ACC112 (cell line): ENCODE measurements around the gene FIS1.
"Not testable (repeated sequence)": the region's sequence is repeated elsewhere in the genome, so short reads cannot be mapped to it uniquely, and the experiment has no call there.

Source experiments
- H2AFZ ChIP-seq: fragments of 200-600 bp; sonication (generic); one replicate; pipeline ENCODE4 v1.6.0; 2017; ENCODE audit warnings: antibody characterized with exemption, low read length; ENCODE audit not compliant: unreplicated experiment
- H3K27ac ChIP-seq: fragments of 200-600 bp; sonication (generic); 2 replicates; pipeline ENCODE4 v1.5.1; 2014; ENCODE audit warnings: low read depth, mild to moderate bottlenecking, antibody characterized with exemption, low read length, moderate library complexity
- H3K27me3 ChIP-seq: fragments of 200-600 bp; sonication (generic); 2 replicates; pipeline ENCODE4 v1.6.1; 2014; ENCODE audit warnings: mild to moderate bottlenecking, antibody characterized with exemption, low read length, moderate library complexity, mixed read lengths; ENCODE audit not compliant: insufficient read depth
- H3K36me3 ChIP-seq: fragments of 200-600 bp; sonication (generic); 2 replicates; pipeline ENCODE4 v1.6.1; 2016; ENCODE audit warnings: mild to moderate bottlenecking, antibody characterized with exemption, low read length, moderate library complexity, mixed read lengths; ENCODE audit not compliant: insufficient read depth
- H3K4me1 ChIP-seq: fragments of 200-600 bp; sonication (generic); one replicate; pipeline ENCODE4 v1.6.1; 2016; ENCODE audit warnings: low read length, mixed read lengths; ENCODE audit not compliant: insufficient read depth, unreplicated experiment, control insufficient read depth
- H3K4me3 ChIP-seq: fragments of 200-600 bp; sonication (generic); 2 replicates; pipeline ENCODE4 v1.5.1; 2014; ENCODE audit warnings: mild to moderate bottlenecking, low read depth, low read length
- H3K79me2 ChIP-seq: fragments of 200-600 bp; sonication (generic); one replicate; pipeline ENCODE4 v1.6.0; 2016; ENCODE audit warnings: low read length; ENCODE audit not compliant: control insufficient read depth, unreplicated experiment, insufficient read depth

FIS1 gene

DNA sequence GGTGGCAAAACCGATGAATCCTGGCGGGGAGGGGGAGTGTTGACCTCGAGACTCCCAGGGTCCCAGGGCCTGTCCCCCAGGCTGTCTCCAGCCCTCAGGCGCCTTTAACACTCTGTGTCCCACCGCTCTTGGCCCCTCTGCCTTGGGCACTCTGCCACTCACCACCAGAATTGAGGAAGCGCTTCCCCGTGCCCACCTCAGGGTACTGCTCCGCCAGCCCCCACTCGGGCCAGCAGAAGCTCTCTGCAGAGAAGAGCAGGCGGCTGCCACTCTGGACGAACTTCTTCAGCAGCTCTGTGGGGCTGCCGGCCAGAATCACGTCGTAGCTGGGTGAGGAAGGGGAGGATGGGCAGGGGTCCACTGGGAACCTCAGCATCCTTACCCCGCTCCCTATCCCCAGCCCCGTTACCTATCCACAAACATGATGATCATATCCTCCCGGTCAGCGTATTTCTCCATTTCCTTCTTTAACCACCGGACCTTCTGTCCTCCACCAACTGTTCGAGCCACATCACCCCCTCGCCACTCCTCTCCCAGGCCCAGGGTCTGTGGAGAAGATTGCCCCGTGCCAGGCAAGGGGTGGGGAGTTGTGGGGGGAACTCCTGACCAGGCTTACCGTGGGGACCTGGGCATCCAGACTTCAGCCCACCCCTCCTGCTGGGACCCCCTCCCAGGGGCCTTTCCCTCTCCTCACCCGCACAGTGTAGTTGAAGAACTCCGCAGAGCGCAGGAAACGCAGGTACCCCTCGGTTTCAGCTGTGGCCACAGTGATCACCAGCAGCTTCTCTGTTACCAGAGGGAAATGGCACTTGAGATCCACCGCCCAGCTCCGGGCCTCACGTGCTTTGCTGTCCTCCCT lies 28.7 kb downstream of the FIS1 start:
- H3K36me3 ChIP-seq, result 0 out of 2 replicates have a peak, but pooled peaks cover 3% of the 10 kb centered on the region
- H2AFZ ChIP-seq, result no peak overlapping the region

DNA sequence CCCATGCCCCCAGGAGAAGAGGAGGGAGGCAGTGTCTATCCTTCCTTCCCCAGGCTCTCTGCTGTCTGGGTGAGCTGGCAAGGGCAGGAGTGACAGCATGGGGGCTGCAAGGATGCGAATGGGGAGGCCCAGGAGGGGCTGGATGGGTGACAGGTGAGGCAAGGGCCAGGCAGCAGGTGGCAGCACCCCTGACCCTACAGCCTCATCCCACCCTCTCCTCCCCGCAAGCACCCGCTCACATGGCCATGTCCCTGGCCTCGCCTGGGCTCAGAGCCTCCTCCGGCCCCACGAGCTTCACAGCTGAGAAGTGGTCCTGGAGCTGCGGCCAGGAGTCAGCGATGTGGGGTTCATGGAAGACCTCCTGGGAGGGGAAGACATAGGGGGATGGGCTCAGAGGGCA lies 32.9 kb downstream of the FIS1 start:
- H3K27ac ChIP-seq, result no peak overlapping the region
- peaks cover 5% of the 10 kb centered on the region; the same call in 1 of the 2 replicates for H3K36me3 ChIP-seq
- no peak overlapping the region for H2AFZ ChIP-seq
- H3K4me3 ChIP-seq, result no peak overlapping the region
- H3K4me1 ChIP-seq, result peaks cover 8% of the 10 kb centered on the region
- peaks cover 22% of the 10 kb centered on the region for H3K79me2 ChIP-seq
- no peaks in the 10 kb centered on the region for H3K27me3 ChIP-seq

More for the DNA sequence above, 28.7 kb downstream of the FIS1 start:
- peaks cover 52% of the 10 kb centered on the region for H3K79me2 ChIP-seq
- peak overlapping the region; percentile 95 for H3K4me3 ChIP-seq
- no peaks in the 10 kb centered on the region for H3K27me3 ChIP-seq
- H3K27ac ChIP-seq, result no peak overlapping the region
- H3K4me1 ChIP-seq, result peaks cover 8% of the 10 kb centered on the region

DNA sequence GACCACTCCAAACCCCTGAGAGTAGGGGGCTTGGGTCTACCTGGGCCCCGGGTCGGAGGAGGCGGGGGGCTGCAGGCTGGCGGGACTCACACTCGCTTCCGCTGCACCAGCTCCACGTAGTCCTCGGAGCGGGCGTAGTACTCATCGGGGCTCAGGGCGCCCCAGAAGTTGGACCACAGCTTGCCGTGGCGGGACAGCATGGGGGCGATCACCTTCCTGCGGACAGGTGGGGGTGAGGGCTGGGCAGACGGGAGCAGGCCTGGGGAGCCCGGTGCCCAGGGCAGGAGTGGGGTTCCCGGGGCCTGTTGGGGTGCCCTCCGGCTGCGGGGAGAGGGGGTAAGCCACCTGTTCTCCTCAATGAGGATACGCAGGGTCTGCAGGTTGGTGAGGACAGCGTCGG lies 33.4 kb downstream of the FIS1 start:
- no peak overlapping the region for H3K27ac ChIP-seq
- H2AFZ ChIP-seq, result no peak overlapping the region
- H3K36me3 ChIP-seq, result peaks cover 5% of the 10 kb centered on the region; the same call in 1 of the 2 replicates
- H3K4me3 ChIP-seq, result no peak overlapping the region
- peaks cover 17% of the 10 kb centered on the region for H3K79me2 ChIP-seq
- peaks cover 8% of the 10 kb centered on the region for H3K4me1 ChIP-seq
- no peaks in the 10 kb centered on the region for H3K27me3 ChIP-seq

DNA sequence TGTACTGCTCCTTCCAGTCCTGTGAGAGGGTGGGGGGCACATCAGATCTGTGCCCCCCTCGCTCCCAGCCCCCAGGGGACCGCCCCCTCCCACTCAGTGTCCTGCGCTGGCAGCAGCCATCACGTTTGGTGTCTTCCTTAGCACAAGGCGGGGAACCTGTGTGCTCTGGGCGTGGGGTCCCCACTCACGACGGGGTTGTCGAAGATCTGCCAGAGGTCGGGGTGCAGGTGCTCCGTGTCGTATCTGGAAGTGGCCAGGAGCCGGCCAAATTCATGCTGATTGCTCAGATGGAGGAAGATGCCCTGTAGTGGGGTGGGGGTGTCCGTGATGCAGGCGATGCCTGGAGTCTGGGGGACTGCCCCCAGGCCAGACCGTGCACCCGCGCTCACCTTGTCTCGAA lies 34.7 kb downstream of the FIS1 start:
- H3K79me2 ChIP-seq, result peaks cover 4% of the 10 kb centered on the region
- peaks cover 5% of the 10 kb centered on the region; the same call in 1 of the 2 replicates for H3K36me3 ChIP-seq
- H3K27ac ChIP-seq, result no peak overlapping the region
- no peak overlapping the region for H3K4me3 ChIP-seq
- H3K4me1 ChIP-seq, result no peaks in the 10 kb centered on the region
- no peaks in the 10 kb centered on the region for H3K27me3 ChIP-seq
- no peak overlapping the region for H2AFZ ChIP-seq

DNA sequence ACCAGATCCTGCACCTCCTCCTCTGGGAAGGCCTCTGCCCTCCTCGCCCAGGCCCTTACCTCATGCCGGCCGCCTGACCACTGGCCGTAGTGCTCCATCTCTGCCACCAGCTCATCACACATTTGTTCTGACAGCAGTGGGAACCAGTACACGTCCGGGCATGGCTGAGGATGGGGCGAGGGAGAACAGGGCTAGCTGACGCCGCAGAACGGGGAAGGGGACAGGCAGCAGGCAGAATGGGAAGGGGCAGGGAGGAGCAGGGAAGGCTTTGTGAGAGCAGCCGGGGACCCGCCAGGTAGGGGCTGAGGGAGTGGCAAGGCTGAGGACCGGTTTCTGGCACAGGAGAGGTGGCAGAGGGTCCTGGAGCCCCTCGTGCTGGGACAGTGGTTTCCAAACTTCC lies 36.1 kb downstream of the FIS1 start:
- no peaks in the 10 kb centered on the region for H3K79me2 ChIP-seq
- H3K4me1 ChIP-seq, result no peaks in the 10 kb centered on the region
- H3K27ac ChIP-seq, result no peak overlapping the region
- peaks cover 2% of the 10 kb centered on the region; the same call in 1 of the 2 replicates for H3K36me3 ChIP-seq
- H3K4me3 ChIP-seq, result no peak overlapping the region
- H3K27me3 ChIP-seq, result no peaks in the 10 kb centered on the region
- H2AFZ ChIP-seq, result no peak overlapping the region

DNA sequence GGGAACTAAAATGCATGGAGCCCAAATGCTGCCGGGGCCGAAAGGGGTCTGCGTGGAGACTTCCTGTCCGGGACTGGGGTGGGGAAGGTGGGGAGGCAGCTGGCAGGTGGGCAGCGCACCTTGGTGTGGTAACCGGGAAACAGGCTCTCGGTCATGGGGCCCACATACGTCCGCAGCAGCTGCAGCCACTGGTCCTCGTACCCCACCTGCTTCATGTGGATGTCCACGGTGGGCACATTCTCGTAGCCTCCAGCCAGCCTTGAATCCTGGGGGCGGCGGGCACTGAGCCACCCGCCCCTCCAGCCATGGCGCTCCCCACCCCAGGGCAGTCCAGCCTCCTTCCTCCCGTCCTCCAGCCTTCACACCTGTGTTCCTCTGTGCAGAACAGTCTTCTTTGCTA lies 37.4 kb downstream of the FIS1 start:
- H3K36me3 ChIP-seq, result peaks cover 2% of the 10 kb centered on the region; the same call in 1 of the 2 replicates
- H2AFZ ChIP-seq, result no peak overlapping the region
- H3K4me1 ChIP-seq, result no peaks in the 10 kb centered on the region
- no peaks in the 10 kb centered on the region for H3K79me2 ChIP-seq
- no peak overlapping the region for H3K4me3 ChIP-seq
- H3K27ac ChIP-seq, result no peak overlapping the region
- H3K27me3 ChIP-seq, result peaks cover 4% of the 10 kb centered on the region; the same call in 1 of the 2 replicates

DNA sequence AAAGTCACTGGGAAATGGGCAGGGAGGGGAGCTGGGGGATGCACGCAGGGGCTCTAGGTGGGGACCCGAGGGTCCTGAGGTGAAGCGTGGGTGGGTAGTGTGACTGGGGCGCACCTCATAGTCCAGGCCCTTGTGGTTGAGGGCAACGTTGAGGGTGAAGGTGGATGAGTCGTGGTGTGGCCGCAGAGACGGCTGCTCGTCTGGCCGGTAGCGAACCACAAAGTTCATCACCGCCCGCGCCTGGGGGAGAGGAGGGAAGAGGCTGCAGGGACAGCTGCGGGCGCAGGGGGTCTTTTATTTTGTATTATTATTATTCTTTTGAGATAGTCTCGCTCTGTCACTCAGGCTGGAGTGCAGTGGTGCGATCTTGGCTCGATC lies 38.2 kb downstream of the FIS1 start:
- no peak overlapping the region for H3K27ac ChIP-seq
- no peak overlapping the region for H3K4me3 ChIP-seq
- no peaks in the 10 kb centered on the region for H3K79me2 ChIP-seq
- peaks cover 12% of the 10 kb centered on the region for H3K27me3 ChIP-seq
- peaks cover 2% of the 10 kb centered on the region; the same call in 1 of the 2 replicates for H3K36me3 ChIP-seq
- H2AFZ ChIP-seq, result no peak overlapping the region
- peaks cover 6% of the 10 kb centered on the region for H3K4me1 ChIP-seq

DNA sequence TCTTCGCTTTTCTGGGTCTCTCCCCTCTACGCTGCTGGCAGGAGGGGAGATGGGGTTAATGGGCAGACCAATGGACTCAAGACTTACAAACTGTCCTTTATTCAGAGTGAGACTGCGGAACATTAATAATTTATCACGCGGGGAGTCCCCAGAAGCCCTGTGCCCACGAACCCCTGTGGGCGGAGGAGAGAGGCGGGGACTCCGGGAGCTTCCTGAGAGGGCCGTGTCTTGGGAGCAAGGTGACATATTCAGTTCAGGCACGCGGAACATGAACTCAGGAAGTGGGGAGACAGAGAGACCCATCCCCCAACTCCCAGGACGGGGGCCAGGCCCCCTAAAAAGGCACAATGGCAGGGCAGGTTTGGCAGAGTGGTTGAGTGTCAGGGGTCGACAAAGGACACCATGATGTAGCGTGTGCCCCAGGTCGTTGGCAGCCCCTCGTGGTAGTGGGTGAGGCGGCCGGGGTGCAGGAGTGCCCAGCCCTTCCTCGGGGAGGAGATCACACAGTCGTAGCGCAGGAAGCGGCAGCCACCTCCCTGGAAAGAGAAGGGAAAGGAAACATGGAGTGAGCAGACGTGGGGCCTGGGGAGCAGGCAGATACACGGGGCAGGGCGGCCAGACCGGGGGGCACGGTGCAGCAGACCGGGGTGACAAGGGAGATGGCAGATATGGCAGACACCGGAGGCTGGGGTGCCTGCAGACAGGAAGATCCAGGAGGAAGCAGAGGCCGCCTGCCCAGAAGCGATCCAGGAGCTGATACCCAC lies 38.8 kb downstream of the FIS1 start:
- H3K27me3 ChIP-seq, result peaks cover 17% of the 10 kb centered on the region

DNA sequence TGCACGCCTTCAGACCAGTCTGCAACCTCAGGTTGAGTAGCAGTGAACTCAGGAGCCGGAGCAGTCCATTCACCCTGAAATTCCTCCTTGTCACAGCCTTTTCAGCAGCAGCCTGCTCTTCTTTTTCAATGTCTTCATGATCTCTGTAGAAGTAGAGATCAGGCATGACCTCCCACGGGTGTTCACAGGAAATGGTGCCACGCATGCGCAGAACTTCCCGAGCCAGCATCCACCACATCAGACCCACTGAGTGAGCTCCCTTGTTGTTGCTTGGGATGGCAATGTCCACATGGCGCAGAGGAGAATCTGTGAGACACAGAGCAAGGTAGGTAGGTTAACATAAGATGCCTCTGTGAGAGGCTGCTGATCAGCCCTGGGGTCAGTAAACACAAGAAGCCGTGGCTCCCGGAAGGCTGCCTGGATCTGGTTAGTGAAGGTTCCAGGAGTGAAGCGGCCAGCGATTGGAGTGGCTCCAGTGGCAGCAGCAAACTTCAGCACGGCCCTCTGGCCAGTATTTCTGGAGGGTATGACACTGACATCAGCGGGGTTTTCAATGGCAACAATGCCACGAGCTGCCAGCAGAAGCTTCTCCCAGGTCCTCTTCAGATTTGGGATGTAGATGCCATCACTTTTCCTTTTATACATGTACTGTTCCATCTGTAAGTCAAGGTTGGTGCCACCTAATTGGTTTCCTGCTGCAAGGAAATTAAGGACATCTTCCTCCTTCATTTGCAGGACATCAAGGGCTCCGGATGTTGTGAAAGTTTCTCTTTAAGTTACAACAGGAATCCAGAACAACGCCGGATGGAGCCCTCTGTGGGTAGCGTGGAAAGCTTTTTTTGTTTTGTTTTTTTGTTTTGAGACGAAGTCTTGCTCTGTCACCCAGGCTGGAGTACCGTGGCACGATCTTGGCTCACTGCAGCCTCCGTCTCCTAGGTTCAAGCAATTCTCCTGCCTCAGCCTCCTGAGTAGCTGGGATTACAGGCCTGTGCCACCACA lies 40.8 kb downstream of the FIS1 start:
- H3K27ac ChIP-seq, H2AFZ ChIP-seq: not testable (repeated sequence)

More for the DNA sequence above, 38.8 kb downstream of the FIS1 start:
- Histone ChIP-seq H3K4me1 (peaks cover 6% of the 10 kb centered on the region), H3K36me3 (peaks cover 2% of the 10 kb centered on the region; the same call in 1 of the 2 replicates), H3K79me2 (no peaks in the 10 kb centered on the region), H3K4me3 (no peak overlapping the region), H2AFZ (no peak overlapping the region), H3K27ac (no peak overlapping the region)

DNA sequence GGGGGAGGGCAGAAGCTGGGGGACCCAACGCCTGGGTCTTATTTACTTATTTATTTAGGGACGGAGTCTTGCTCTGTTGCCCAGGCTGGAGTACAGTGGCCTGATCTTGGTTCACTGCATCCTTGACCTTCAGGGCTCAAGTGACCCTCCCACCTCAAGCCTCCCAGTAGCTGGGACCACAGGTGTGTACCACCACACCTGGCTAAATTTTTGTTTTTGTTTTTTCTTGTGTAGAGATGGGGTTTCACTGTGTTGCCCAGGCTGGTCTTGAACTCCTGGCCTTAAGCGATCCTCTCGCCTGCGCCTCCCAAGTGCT lies 42.3 kb downstream of the FIS1 start:
- Histone ChIP-seq H3K27me3 (peaks cover 28% of the 10 kb centered on the region), H3K4me3 (no peak overlapping the region), H3K4me1 (peaks cover 6% of the 10 kb centered on the region), H2AFZ (no peak overlapping the region), H3K27ac (no peak overlapping the region), H3K36me3 (no peaks in the 10 kb centered on the region), H3K79me2 (no peaks in the 10 kb centered on the region)

More for the DNA sequence above, 40.8 kb downstream of the FIS1 start:
- H3K79me2 ChIP-seq, H3K36me3 ChIP-seq, H3K4me3 ChIP-seq, H3K4me1 ChIP-seq: not testable (repeated sequence)
- H3K27me3 ChIP-seq, result peaks cover 28% of the 10 kb centered on the region
